GM12875 (cell line): ENCODE measurements around the gene SCARB1.

Experiments
- H3K4me3 ChIP-seq: one replicate; pipeline ENCODE4 v1.5.1; 2011; ENCODE audit warnings: low read depth, low read length, control low read depth
- TF ChIP-seq, protein P1 (sequence below): IDR thresholded peaks from 2 replicates; pipeline ENCODE4 v1.5.1; 2011; ENCODE audit warnings: low read depth, mild to moderate bottlenecking, control low read depth, inconsistent platforms, low read length, moderate library complexity, borderline replicate concordance; ENCODE audit not compliant: insufficient read depth

Gene SCARB1

DNA sequence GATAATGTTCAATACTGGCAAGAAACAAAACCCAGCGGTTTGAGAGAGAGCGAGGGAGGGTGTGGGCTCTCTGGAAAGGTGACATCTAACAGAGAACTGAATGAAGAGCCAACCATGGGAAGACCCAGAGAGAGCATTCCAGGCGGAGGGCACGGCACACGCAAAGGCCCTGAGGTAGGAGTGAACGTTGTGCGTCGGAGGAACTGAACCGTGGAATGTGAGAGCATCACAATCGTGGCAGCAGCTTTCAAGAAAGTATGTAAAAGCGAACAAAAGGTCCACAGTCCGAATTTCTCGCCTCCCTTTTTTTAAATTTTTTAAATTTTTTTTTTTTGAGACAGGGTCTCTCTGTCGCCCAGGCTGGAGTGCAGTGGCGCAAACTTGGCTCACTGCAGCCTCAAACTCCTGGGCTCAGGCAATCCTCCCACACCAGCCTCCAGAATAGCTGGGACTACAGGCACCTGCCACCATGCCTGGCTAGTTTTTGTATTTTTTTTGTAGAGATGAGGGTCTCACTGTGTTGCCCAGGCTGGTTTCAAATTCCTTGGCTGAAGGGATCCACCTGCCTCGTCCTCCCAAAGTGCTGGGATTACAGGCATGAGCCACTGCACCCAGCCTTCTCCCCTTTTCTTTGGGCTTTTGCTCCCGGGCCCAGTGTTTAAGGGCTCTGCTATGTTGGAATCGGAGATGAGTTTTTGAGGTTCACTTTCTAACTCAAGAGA lies 15.3 kb upstream of the SCARB1 start:
- TF ChIP-seq, protein P1, sequence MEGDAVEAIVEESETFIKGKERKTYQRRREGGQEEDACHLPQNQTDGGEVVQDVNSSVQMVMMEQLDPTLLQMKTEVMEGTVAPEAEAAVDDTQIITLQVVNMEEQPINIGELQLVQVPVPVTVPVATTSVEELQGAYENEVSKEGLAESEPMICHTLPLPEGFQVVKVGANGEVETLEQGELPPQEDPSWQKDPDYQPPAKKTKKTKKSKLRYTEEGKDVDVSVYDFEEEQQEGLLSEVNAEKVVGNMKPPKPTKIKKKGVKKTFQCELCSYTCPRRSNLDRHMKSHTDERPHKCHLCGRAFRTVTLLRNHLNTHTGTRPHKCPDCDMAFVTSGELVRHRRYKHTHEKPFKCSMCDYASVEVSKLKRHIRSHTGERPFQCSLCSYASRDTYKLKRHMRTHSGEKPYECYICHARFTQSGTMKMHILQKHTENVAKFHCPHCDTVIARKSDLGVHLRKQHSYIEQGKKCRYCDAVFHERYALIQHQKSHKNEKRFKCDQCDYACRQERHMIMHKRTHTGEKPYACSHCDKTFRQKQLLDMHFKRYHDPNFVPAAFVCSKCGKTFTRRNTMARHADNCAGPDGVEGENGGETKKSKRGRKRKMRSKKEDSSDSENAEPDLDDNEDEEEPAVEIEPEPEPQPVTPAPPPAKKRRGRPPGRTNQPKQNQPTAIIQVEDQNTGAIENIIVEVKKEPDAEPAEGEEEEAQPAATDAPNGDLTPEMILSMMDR: no peak
- H3K4me3 ChIP-seq: no peak overlapping the region

DNA sequence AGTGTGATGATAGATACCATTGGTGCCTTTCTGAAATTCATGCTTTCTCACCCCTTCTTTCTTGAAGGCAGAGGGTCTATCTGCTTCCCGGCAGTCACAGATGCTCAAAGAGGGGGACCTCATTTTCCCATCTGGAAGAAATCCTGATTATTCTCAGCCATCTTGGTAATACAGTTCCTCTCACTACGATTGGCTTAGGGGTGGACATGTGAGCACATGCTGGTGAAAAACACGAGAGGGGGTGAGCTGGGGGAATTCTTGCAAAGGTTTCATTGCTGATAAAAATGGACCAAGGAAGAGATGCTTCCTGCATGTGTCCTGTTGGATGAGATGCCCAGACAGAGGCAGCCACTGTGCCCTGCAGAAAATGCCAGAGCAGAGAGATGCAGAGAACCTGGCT lies 13.8 kb upstream of the SCARB1 start:
- H3K4me3 ChIP-seq: no peak overlapping the region
- TF ChIP-seq, protein P1: no peak

DNA sequence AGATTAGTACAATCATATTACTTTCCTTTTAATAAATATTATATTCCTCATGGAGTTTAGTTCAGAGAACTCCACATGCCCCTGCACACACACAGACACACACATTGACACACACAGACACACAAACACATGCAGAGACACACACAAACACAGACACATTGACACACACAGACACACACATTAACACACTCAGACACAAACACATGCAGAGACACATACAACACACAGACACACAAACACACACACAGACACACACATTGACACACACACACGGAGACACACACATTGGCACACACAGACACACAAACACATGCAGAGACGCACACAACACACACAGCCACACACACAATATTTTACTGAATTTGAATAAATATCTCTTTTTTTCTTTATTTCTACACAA lies 12.5 kb upstream of the SCARB1 start:
- TF ChIP-seq, protein P1: no peak
- H3K4me3 ChIP-seq: no peak overlapping the region

DNA sequence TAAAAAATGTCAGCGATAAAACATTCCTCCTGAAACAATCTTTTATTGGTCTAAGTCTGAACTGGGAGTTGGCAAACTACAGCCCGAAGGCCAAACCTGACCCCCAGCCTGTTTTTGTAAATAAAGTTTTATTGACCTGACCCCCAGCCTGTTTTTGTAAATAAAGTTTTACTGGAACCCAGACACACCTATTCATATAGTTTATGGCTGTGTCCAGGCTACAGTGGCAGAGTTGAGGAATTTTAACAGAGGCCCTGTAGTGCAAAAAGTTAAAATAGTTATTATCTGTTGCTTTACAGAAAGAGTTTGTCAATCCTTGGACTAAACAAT lies 12.1 kb upstream of the SCARB1 start:
- TF ChIP-seq, protein P1: no peak

DNA sequence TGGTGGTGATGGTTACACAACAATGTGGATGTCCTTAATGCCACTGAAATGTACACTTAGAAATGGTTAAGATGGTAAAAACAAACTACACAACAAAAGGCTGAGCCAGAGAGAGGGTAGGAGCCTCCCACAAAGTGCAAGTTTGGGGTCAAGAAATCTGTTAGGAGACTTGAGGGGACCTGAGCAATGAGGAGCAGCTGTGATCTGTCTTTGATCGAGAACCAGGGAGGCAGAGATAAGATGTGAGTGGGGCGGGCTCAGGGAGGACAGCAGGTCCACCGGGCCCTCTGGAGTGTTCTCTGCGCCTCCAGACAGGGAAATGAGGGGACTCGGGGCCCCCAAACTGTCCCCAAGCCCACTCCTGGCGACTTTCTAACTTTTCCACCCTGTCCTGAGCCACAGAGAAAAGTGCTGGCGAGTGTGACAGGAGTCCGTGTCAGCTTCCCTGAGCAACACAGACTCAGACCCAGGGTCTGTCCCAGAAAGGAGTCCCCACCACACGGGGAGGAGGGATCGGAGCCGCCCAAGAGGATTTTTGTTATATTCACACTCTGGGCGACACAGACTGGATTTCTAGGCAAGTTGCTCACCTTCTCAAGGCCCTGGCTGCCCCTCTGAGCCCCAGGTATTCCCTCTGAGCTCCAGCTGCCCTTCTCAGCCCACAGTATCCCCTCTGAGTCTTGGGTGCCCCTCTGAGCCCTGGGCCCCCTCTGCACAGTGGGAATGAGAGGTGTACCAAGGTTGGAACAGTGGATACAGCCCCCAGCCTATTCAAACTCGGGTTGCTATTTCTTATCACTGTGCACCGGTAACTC lies 11.5 kb upstream of the SCARB1 start:
- TF ChIP-seq, protein P1: no peak
- no peak overlapping the region for H3K4me3 ChIP-seq

More for the DNA sequence above, 12.1 kb upstream of the SCARB1 start:
- no peak overlapping the region for H3K4me3 ChIP-seq

DNA sequence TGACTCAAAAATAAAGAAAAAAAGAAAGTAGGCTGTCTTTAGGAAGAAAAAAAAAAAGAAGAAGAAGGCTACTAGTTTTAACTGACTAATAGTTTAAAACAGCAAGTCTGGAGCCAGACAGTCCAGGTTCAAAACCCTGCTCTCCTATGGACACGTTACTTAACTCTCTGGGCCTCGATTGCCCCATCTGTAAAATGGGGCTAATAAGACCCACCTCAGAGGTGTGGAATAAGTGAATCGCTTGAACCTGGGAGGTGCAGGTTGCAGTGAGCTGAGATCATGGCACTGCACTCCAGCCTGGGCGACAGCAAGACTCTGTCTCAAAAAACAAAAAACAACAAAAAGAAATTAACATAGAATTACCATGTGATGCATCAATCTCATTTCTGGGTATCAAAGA lies 10.5 kb upstream of the SCARB1 start:
- H3K4me3 ChIP-seq: no peak overlapping the region
- TF ChIP-seq, protein P1: no peak
